ENCODE measurements around the gene EN2.

GRCh38 chr7:155466814-155467733, 9.1 kb downstream of the EN2 start:
- TF ChIP-seq TFCP2L1 (CRISPR knock-in tag; IDR thresholded peaks at IDR 0.05) (no peak), CTCF (IDR thresholded peaks at IDR 0.05) (no peak), EP300 (IDR thresholded peaks at IDR 0.05) (no peak), POLR2A (IDR thresholded peaks at IDR 0.05; ENCODE audit: low read length) (no peak), MAFK (IDR thresholded peaks at IDR 0.05; ENCODE audit: partially characterized antibody) (no peak), ELK1 (IDR thresholded peaks at IDR 0.05; ENCODE audit: low read depth, low read length) (no peak), RAD21 (conservative IDR thresholded peaks at IDR 0.05 in 1 of 2, IDR thresholded peaks at IDR 0.05 in 1 of 2) (no peak), CBX8 (IDR thresholded peaks at IDR 0.05) (no peak)
